Measurements from ENCODE around the gene ZNF579. TPM values are rescaled to one million over a fixed set of nuclear protein-coding genes. Genes with fewer than 3 reads are reported as not detected.

Gene ZNF579
- total and polyA plus RNA-seq, 2 of the 13 experiments (the other 11 are each of a cell fraction or from before 2014, with no cell fraction given) = 2.1 to 2.9 TPM

- TF ChIP-seq U2AF1 (optimal IDR thresholded peaks at IDR 0.05; ENCODE audit: low read depth, low read length) = no peak
- TF ChIP-seq ZNF484 (CRISPR knock-in tag; IDR thresholded peaks at IDR 0.05; ENCODE audit: borderline replicate concordance, low read depth) = no peak
- no peak for TF ChIP-seq RERE (CRISPR knock-in tag; IDR thresholded peaks at IDR 0.05; ENCODE audit: low read depth)
- TF ChIP-seq GMEB2 (CRISPR knock-in tag; IDR thresholded peaks at IDR 0.05; ENCODE audit: low read depth) = no peak
- TF ChIP-seq CEBPG (CRISPR knock-in tag; IDR thresholded peaks at IDR 0.05) = no peak
- peak; percentile 53 for TF ChIP-seq AGO2 (optimal IDR thresholded peaks at IDR 0.05; ENCODE audit: low read depth, low read length)
- TF ChIP-seq ZNF501 (CRISPR knock-in tag; IDR thresholded peaks at IDR 0.05) = no peak
- TF ChIP-seq PLSCR1 (CRISPR knock-in tag; IDR thresholded peaks at IDR 0.05; ENCODE audit: borderline replicate concordance) = no peak
- no peak for TF ChIP-seq PAX8 (CRISPR knock-in tag; IDR thresholded peaks at IDR 0.05; ENCODE audit: borderline replicate concordance)
- TF ChIP-seq NFRKB (IDR thresholded peaks at IDR 0.05) = no peak
Measured at GRCh38 chr19:55539090-55539984, 41.3 kb downstream of the ZNF579 start (continued).
